Lower leg skin (tissue), 4 donors: ENCODE results near the gene PRG3. TPM values are rescaled to one million over a fixed set of nuclear protein-coding genes. Genes with fewer than 3 reads are reported as not detected.

Experiments
- DNase-seq, 2 donors: peaks; one replicate each; pipeline ENCODE4 v3.0.0-alpha.2; 2019; ENCODE audit warnings: low spot score in 2 of 2
- H3K4me3 ChIP-seq: fragments of 200-600 bp; sonication (generic); 2 replicates; pipeline ENCODE4 v1.5.1; 2017; ENCODE audit warnings: mild to moderate bottlenecking, low read depth; ENCODE audit not compliant: poor library complexity, severe bottlenecking
- POLR2A ChIP-seq, 2 donors: fragments of 450-650 bp; IDR thresholded peaks; one replicate each; pipeline ENCODE4 v1.6.1; 2016 to 2017; ENCODE audit warnings: antibody characterized with exemption in 2 of 2, mild to moderate bottlenecking in 1 of 2, moderate library complexity in 1 of 2
- WGBS, 2 donors: methylation state at CpG; one replicate each; pipeline ENCODE4 v1.1.5; 2018; 5-methylcytosine and 5-hydroxymethylcytosine counted together
- intact Hi-C: fragments of 100-400 bp; cut with DNase I; formaldehyde crosslinking; loops from one replicate; pipeline ENCODE4 v1.15.0; 2023; ENCODE audit warnings: low total_unique reads
- total RNA-seq, 4 donors: library from RNA; depleted of rRNA; stranded (reverse); fragments of >200 nt; gene quantifications; one replicate each; pipeline ENCODE4 v1.1.0, GENCODE V29; 2016
- TF ChIP-seq, protein P1 (sequence below), 3 donors: fragments of 450-650 bp; IDR thresholded peaks; one replicate each; pipeline ENCODE4 v1.5.1; 2016; ENCODE audit warnings: antibody characterized with exemption in 3 of 3, mild to moderate bottlenecking in 3 of 3, moderate library complexity in 2 of 3

The PRG3 gene
- total RNA-seq, 4 donors from 2014 or later, result not detected

DNA sequence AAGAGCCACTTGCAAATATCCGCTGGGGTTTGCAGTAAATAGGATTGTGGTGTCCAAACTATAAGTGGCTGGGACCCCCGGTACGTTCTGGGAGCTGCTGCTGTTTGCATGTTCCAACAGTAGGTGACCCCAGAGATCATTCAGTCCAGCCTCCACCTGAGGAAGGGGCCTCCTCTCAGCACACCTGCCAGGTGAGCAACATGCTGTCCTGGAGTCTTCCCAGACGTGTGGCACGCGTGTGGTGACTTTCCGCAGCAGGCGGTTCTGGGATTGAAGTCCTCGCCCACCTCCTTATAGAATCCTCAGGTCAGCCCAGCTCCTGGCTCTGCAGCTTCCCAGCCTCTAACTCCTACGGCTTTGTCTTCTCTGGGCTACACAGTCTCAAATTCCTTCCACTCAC, 36.1 kb downstream of the PRG3 start:
- WGBS, 2 donors, result 91 to 94% methylated on average over 10 of the region's 10 CpGs
- DNase-seq, result no peak
- intact Hi-C loops, result loop anchor here (5.0 to 10.0 kb wide), 3 partner anchors 110 to 297 kb away; no protein-coding TSS in a partner anchor
- H3K4me3 ChIP-seq, result no peak overlapping the region
- TF ChIP-seq, protein P1, sequence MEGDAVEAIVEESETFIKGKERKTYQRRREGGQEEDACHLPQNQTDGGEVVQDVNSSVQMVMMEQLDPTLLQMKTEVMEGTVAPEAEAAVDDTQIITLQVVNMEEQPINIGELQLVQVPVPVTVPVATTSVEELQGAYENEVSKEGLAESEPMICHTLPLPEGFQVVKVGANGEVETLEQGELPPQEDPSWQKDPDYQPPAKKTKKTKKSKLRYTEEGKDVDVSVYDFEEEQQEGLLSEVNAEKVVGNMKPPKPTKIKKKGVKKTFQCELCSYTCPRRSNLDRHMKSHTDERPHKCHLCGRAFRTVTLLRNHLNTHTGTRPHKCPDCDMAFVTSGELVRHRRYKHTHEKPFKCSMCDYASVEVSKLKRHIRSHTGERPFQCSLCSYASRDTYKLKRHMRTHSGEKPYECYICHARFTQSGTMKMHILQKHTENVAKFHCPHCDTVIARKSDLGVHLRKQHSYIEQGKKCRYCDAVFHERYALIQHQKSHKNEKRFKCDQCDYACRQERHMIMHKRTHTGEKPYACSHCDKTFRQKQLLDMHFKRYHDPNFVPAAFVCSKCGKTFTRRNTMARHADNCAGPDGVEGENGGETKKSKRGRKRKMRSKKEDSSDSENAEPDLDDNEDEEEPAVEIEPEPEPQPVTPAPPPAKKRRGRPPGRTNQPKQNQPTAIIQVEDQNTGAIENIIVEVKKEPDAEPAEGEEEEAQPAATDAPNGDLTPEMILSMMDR (IDR thresholded peaks at IDR 0.05), result no peak
- TF ChIP-seq POLR2A (IDR thresholded peaks at IDR 0.05), result no peak

DNA sequence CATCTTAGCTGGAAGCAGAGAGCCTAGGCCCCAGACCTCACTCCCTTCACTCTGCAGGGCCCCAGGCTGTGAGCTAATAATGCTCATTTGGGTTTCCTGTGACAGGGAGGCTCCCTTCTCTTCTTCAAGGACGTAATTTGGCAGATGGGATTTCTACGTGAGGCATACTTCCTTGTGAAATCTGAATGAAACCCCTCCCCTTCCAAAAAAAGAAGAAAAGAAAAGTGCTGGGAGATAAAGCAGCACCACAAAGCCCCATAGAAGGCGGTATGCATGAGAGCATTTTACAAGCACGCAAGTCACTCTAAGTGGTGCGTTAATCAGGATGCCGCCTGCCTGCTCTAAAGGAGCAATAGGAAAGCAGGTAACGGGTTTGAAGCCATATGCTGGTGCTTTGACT, 37.1 kb downstream of the PRG3 start:
- no peak overlapping the region for H3K4me3 ChIP-seq
- intact Hi-C loops, result loop anchor here (5.0 to 10.0 kb wide), 3 partner anchors 111 to 298 kb away; no protein-coding TSS in a partner anchor
- DNase-seq, result no peak
- WGBS, 2 donors, result 48 to 64% methylated on average over 7 of the region's 7 CpGs
- TF ChIP-seq POLR2A (IDR thresholded peaks at IDR 0.05), result no peak
- TF ChIP-seq, protein P1 (IDR thresholded peaks at IDR 0.05), result no peak

DNA sequence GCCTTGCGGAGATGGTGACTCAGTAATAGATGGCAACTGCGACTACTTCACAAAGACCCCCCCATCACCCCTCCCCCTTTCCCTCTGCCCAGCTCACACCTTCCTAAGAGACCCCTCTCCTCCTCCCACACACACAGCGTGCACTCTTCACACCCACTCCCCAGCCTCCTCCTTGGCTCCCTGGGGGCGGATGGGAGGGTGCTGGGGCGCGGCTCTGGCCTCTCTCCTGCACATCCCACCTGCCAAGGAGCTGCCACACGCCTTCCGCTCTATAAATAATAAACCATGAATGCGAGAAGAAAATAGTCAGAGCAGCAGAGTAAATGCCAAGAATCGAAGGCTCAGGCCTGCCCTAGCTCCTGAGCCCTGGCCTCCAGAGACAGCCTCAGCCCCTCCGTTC, 38.2 kb downstream of the PRG3 start:
- no peak for TF ChIP-seq POLR2A (IDR thresholded peaks at IDR 0.05)
- TF ChIP-seq, protein P1 (IDR thresholded peaks at IDR 0.05), result no peak
- WGBS, 2 donors, result 53 to 63% methylated on average over 11 of the region's 11 CpGs
- no peak overlapping the region for H3K4me3 ChIP-seq
- no peak for DNase-seq
- intact Hi-C loops, result loop anchor here (5.0 to 10.0 kb wide), 3 partner anchors 112 to 300 kb away; no protein-coding TSS in a partner anchor

DNA sequence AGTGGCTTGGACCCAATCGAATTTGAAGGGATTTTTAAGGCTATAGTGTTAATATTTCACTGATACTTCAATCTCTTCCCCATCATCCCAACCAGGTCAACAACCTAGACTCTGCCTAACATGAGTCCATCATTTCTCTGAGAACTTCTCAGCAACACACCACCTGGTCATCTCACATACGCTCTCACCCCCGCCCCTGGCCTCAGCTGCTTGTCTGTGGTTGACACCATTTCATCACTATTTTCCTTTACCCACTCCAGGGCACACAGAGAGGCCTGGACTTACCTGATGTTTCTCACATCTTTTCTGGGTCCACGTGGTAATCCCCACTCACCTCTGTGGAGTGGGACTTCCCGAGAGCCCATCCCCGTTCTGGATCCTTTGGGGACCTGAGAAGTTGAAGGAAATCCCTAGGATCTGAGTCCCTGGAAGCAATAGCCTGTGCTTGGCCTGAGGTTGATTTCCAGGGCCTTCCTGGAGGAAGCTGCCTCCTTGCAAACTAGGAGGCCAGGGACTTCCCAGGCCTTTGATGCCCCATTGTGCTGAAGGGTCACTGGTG, 39.6 kb downstream of the PRG3 start:
- no peak for TF ChIP-seq POLR2A (IDR thresholded peaks at IDR 0.05)
- TF ChIP-seq, protein P1 (IDR thresholded peaks at IDR 0.05), result no peak
- 78 to 83% methylated on average over 6 of the region's 6 CpGs for WGBS, 2 donors
- intact Hi-C loops, result loop anchor here (5.0 to 10.0 kb wide), 3 partner anchors 113 to 301 kb away; no protein-coding TSS in a partner anchor

DNA sequence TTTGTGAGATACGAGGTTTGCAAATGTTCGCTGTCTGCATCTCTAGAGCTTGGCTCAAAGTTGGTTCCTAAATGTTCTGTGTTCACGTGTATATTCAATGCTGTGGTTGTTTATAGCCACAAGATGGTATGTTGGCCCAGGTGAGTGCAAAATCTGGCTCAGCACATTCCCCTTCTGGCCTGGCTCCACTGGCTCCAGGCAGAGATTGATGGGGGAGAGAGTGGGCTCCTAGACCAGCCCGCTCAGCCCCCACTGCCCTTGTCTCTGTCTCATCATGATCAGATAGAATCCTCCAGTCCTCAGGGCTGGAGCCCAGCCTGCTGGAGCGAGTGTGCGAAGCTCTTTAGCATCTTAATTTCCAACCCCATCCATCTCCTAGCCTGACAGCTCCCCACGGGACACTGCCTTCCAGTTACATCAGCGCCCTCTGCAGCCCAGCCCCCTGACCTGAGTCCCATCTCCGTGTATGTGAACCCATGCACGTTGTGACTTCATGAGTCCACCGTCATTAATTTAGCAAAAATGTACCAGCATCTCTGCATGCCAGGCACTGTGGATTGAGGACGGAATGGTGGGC, 40.8 kb downstream of the PRG3 start:
- 25 to 26% methylated on average over 12 of the region's 12 CpGs for WGBS, 2 donors
- intact Hi-C loops, result loop anchor here (5.0 to 10.0 kb wide), 3 partner anchors 115 to 302 kb away; no protein-coding TSS in a partner anchor
- H3K4me3 ChIP-seq, result no peak overlapping the region
- no peak for DNase-seq
- TF ChIP-seq POLR2A (IDR thresholded peaks at IDR 0.05), result no peak
- TF ChIP-seq, protein P1 (IDR thresholded peaks at IDR 0.05), result no peak

More for the DNA sequence above, 39.6 kb downstream of the PRG3 start:
- no peak overlapping the region for H3K4me3 ChIP-seq
- no peak for DNase-seq
